Measurements from ENCODE around the gene ALDH16A1.

ALDH16A1 gene

DNA sequence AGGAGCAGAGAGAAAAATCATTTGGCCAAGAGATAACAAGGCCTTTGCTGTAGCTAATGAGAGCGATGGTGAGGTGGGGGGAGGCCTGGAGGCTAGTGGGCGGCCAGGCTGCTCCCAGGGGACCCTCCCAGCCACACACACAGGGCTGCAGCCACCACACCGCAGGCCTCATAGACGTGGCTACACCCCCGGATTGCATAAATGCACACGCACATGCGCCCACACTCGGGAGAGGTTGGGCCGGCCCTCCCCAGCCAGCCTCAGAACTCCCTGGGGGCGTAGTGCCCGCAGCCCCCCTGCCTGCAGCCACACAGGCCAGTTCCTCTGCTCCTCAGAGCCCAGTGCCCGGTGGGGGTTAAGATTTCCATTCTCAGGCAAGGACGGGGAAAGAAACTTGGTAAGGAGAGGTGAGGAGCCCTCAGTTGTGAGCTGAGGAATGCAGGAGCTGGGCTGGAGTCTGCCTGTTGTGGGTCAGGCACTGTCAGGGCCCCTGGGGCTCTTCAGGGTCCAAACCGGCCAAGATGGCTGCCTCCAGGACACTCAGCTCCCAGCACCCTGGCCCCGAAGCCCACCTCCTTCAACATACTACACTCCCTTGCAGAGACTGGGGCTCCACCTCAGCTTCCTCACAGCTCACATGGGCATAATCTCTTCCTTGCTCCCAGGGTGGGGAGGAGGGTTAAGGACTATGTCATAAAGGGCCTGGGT is 37.8 kb upstream of the ALDH16A1 start:
- Histone ChIP-seq H3K4me3 (ENCODE audit: low read length) (peak overlapping the region; percentile 25), H3K4me1 (ENCODE audit: control insufficient read depth, low read length) (peaks cover 61% of the 10 kb centered on the region), H3F3A (ENCODE audit: control insufficient read depth, insufficient read depth) (peaks cover 5% of the 10 kb centered on the region; the same call in 1 of the 2 replicates), H3K4me2 (ENCODE audit: low read length) (peak overlapping the region; percentile 46), H3K9me2 (replicated peaks; ENCODE audit: control insufficient read depth, low read length) (no peaks in the 10 kb centered on the region), H3K9me3 (ENCODE audit: control insufficient read depth, insufficient read depth, low read length) (no peaks in the 10 kb centered on the region), H3K27me3 (ENCODE audit: control insufficient read depth, low read length) (peaks cover 3% of the 10 kb centered on the region; the same call in 1 of the 2 replicates), H3K36me3 (ENCODE audit: control insufficient read depth, low read length) (no peaks in the 10 kb centered on the region), H3K79me2 (ENCODE audit: control insufficient read depth, low read length) (no peaks in the 10 kb centered on the region), H4K20me1 (ENCODE audit: control insufficient read depth, insufficient read depth, low read depth, low read length) (no peaks in the 10 kb centered on the region), H3K27ac (ENCODE audit: low read depth, low read length) (peak overlapping the region; percentile 4)
- TF ChIP-seq CTCF (IDR thresholded peaks at IDR 0.05; ENCODE audit: low read depth, low read length, poor library complexity, severe bottlenecking), result no peak
- TF ChIP-seq EZH2phosphoT487 (IDR thresholded peaks at IDR 0.05; ENCODE audit: borderline replicate concordance, low read length), result no peak

DNA sequence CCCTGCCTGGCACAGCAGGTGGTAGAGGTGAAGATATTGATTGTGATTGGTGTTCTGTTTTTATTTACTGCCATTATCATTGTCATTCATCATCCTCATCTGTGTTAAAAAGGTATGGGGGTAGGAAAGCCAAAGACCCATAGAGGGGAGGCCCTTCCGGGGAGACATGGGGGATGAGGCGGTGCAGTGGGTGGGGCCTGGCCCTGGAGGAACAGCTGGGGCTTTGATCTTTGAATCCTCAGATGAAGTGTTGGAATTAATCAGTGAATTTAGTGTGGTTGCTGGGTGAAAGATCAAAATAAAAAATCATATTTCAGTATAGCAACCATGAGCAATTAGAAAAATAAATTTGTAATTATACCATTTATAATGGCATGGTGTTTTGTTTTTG is 37.2 kb upstream of the ALDH16A1 start:
- Histone ChIP-seq H4K20me1 (ENCODE audit: control insufficient read depth, insufficient read depth, low read depth, low read length) (no peaks in the 10 kb centered on the region), H3K4me2 (ENCODE audit: low read length) (peak overlapping the region; percentile 46), H3K4me1 (ENCODE audit: control insufficient read depth, low read length) (peaks cover 60% of the 10 kb centered on the region), H3K79me2 (ENCODE audit: control insufficient read depth, low read length) (no peaks in the 10 kb centered on the region), H3K36me3 (ENCODE audit: control insufficient read depth, low read length) (no peaks in the 10 kb centered on the region), H3F3A (ENCODE audit: control insufficient read depth, insufficient read depth) (peaks cover 5% of the 10 kb centered on the region; the same call in 1 of the 2 replicates), H3K9me3 (ENCODE audit: control insufficient read depth, insufficient read depth, low read length) (no peaks in the 10 kb centered on the region), H3K27me3 (ENCODE audit: control insufficient read depth, low read length) (peaks cover 7% of the 10 kb centered on the region), H3K27ac (ENCODE audit: low read depth, low read length) (peak overlapping the region; percentile 4), H3K4me3 (ENCODE audit: low read length) (peak overlapping the region; percentile 25), H3K9me2 (replicated peaks; ENCODE audit: control insufficient read depth, low read length) (no peaks in the 10 kb centered on the region)
- TF ChIP-seq EZH2phosphoT487 (IDR thresholded peaks at IDR 0.05; ENCODE audit: borderline replicate concordance, low read length), result no peak

- Histone ChIP-seq H3K27ac (ENCODE audit: low read depth, low read length) (peak overlapping the region; percentile 26; the same call in 1 of the 2 replicates), H3K4me3 (ENCODE audit: low read length) (no peak overlapping the region), H3K36me3 (ENCODE audit: control insufficient read depth, low read length) (no peaks in the 10 kb centered on the region), H4K20me1 (ENCODE audit: control insufficient read depth, insufficient read depth, low read depth, low read length) (no peaks in the 10 kb centered on the region), H3K9me3 (ENCODE audit: control insufficient read depth, insufficient read depth, low read length) (no peaks in the 10 kb centered on the region), H3K4me2 (ENCODE audit: low read length) (peak overlapping the region; percentile 54), H3K9me2 (replicated peaks; ENCODE audit: control insufficient read depth, low read length) (no peaks in the 10 kb centered on the region), H3K4me1 (ENCODE audit: control insufficient read depth, low read length) (peaks cover 54% of the 10 kb centered on the region), H3K27me3 (ENCODE audit: control insufficient read depth, low read length) (peaks cover 18% of the 10 kb centered on the region), H3K79me2 (ENCODE audit: control insufficient read depth, low read length) (no peaks in the 10 kb centered on the region), H3F3A (ENCODE audit: control insufficient read depth, insufficient read depth) (no peaks in the 10 kb centered on the region; the same call in 1 of the 2 replicates)
- TF ChIP-seq CTCF (IDR thresholded peaks at IDR 0.05; ENCODE audit: low read depth, low read length, poor library complexity, severe bottlenecking), result peak; percentile 28
- no peak for TF ChIP-seq EZH2phosphoT487 (IDR thresholded peaks at IDR 0.05; ENCODE audit: borderline replicate concordance, low read length)
Observed at GRCh38 chr19:49417088-49417487, 35.9 kb upstream of the ALDH16A1 start.

DNA sequence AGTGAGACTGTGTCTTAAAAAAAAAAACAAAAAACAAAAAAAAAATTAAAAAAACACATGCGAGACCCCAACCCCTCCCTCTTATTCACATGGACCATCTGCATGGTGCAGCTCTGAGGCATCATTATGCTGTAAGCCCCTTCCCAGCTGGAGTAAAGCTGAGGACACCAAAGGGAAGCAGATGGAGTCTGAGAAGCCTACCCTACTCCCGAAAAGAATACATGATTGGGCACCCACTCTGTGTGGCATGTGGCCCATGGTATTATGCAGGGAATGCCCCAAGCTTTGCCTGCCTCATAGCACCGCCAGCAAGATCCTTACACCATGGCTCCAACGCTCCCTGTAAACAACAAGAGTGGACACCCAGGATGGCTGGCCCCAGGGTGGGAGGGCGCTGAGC is 34.5 kb upstream of the ALDH16A1 start:
- Histone ChIP-seq H3K27me3 (ENCODE audit: control insufficient read depth, low read length) (peaks cover 32% of the 10 kb centered on the region), H4K20me1 (ENCODE audit: control insufficient read depth, insufficient read depth, low read depth, low read length) (no peaks in the 10 kb centered on the region)

More for the DNA sequence above, 34.5 kb upstream of the ALDH16A1 start:
- TF ChIP-seq EZH2phosphoT487 (IDR thresholded peaks at IDR 0.05; ENCODE audit: borderline replicate concordance, low read length), result no peak
- TF ChIP-seq CTCF (IDR thresholded peaks at IDR 0.05; ENCODE audit: low read depth, low read length, poor library complexity, severe bottlenecking), result no peak
- peak overlapping the region; percentile 26; the same call in 1 of the 2 replicates for H3K27ac ChIP-seq (ENCODE audit: low read depth, low read length)
- H3K4me1 ChIP-seq (ENCODE audit: control insufficient read depth, low read length), result peaks cover 54% of the 10 kb centered on the region
- no peaks in the 10 kb centered on the region for H3K79me2 ChIP-seq (ENCODE audit: control insufficient read depth, low read length)
- H3K4me3 ChIP-seq (ENCODE audit: low read length), result no peak overlapping the region
- H3K4me2 ChIP-seq (ENCODE audit: low read length), result no peak overlapping the region
- H3K36me3 ChIP-seq (ENCODE audit: control insufficient read depth, low read length), result no peaks in the 10 kb centered on the region
- no peaks in the 10 kb centered on the region; the same call in 1 of the 2 replicates for H3F3A ChIP-seq (ENCODE audit: control insufficient read depth, insufficient read depth)
- no peaks in the 10 kb centered on the region for H3K9me2 ChIP-seq (replicated peaks; ENCODE audit: control insufficient read depth, low read length)
- no peaks in the 10 kb centered on the region for H3K9me3 ChIP-seq (ENCODE audit: control insufficient read depth, insufficient read depth, low read length)

Data from DOHH2 (cell line).